HCT116 (cell line): ENCODE measurements around the gene COX8A.

ENCODE experiments used
- ATF3 ChIP-seq: IDR thresholded peaks from 2 replicates; pipeline ENCODE4 v1.6.1; 2012
- CEBPB ChIP-seq: IDR thresholded peaks from 2 replicates; pipeline ENCODE4 v1.6.1; 2012; ENCODE audit warnings: low read depth
- EZH2 ChIP-seq: fragments of 200-600 bp; sonication (generic); IDR thresholded peaks from 2 replicates; pipeline ENCODE4 v1.6.1; 2017; ENCODE audit warnings: antibody characterized with exemption, mixed run types
- EZH2phosphoT487 ChIP-seq: fragments of 200-600 bp; IDR thresholded peaks from 2 replicates; pipeline ENCODE4 v1.6.1; 2018; ENCODE audit warnings: antibody characterized with exemption, borderline replicate concordance
- JUND ChIP-seq: IDR thresholded peaks from 2 replicates; pipeline ENCODE4 v1.6.1; 2012
- MAX ChIP-seq: IDR thresholded peaks from 2 replicates; pipeline ENCODE4 v1.6.1; 2012
- POLR2A ChIP-seq: IDR thresholded peaks from 2 replicates; pipeline ENCODE4 v1.7.0; 2011; ENCODE audit warnings: borderline replicate concordance; ENCODE audit not compliant: insufficient read depth, insufficient read length; ENCODE audit errors: extremely low read depth
- POLR2AphosphoS5 ChIP-seq: IDR thresholded peaks from 2 replicates; pipeline ENCODE4 v1.6.1; 2011; ENCODE audit warnings: mild to moderate bottlenecking, low read depth, low read length, moderate library complexity
- YY1 ChIP-seq: IDR thresholded peaks from 2 replicates; pipeline ENCODE4 v1.6.1; 2011; ENCODE audit warnings: low read length, low read depth, moderate library complexity, mild to moderate bottlenecking; ENCODE audit not compliant: insufficient replicate concordance; ENCODE audit errors: extremely low read depth
- TF ChIP-seq, protein P1 (sequence below), 3 experiments: fragments of 200-600 bp in 1 of 3; sonication (generic) in 1 of 3; IDR thresholded peaks in 2 of 3; conservative IDR thresholded peaks in 1 of 3; 2 replicates each; pipeline ENCODE4 v1.5.1; 2012 to 2017; ENCODE audit warnings: low read depth in 2 of 3, low read length in 2 of 3, antibody characterized with exemption in 1 of 3, borderline replicate concordance in 1 of 3, control low read depth in 1 of 3, mild to moderate bottlenecking in 1 of 3, mixed read lengths in 1 of 3, mixed run types in 1 of 3, moderate library complexity in 1 of 3; ENCODE audit not compliant: insufficient read depth in 1 of 3

- TF ChIP-seq ATF3 (no peak), YY1 (no peak), EZH2 (no peak), POLR2A (no peak), MAX (no peak), JUND (no peak), CEBPB (no peak), EZH2phosphoT487 (no peak), POLR2AphosphoS5 (no peak)
- TF ChIP-seq, protein P1, sequence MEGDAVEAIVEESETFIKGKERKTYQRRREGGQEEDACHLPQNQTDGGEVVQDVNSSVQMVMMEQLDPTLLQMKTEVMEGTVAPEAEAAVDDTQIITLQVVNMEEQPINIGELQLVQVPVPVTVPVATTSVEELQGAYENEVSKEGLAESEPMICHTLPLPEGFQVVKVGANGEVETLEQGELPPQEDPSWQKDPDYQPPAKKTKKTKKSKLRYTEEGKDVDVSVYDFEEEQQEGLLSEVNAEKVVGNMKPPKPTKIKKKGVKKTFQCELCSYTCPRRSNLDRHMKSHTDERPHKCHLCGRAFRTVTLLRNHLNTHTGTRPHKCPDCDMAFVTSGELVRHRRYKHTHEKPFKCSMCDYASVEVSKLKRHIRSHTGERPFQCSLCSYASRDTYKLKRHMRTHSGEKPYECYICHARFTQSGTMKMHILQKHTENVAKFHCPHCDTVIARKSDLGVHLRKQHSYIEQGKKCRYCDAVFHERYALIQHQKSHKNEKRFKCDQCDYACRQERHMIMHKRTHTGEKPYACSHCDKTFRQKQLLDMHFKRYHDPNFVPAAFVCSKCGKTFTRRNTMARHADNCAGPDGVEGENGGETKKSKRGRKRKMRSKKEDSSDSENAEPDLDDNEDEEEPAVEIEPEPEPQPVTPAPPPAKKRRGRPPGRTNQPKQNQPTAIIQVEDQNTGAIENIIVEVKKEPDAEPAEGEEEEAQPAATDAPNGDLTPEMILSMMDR (IDR thresholded peaks at IDR 0.05 in 2 of 3, conservative IDR thresholded peaks at IDR 0.05 in 1 of 3; ENCODE audit: borderline replicate concordance in 1 of 3, insufficient read depth in 1 of 3, low read depth in 2 of 3, low read length in 2 of 3) = no peak
Measured at GRCh38 chr11:64020976-64021756, 46.7 kb downstream of the COX8A start.
